Immature natural killer cell (primary cell): ENCODE measurements around the gene USH2A. TPM values are rescaled to one million over a fixed set of nuclear protein-coding genes. Genes with fewer than 3 reads are reported as not detected.

ENCODE experiments used
- DNase-seq, 3 donors: peaks; one replicate each; pipeline ENCODE4 v3.0.0; 2022; ENCODE audit warnings: mixed read lengths in 1 of 3
- H3K27ac Mint-ChIP-seq, 6 donors: one replicate each; pipeline ENCODE4 v1.8.0; 2020; ENCODE audit warnings: mixed read lengths in 6 of 6, mild to moderate bottlenecking in 5 of 6, inconsistent platforms in 4 of 6, moderate library complexity in 3 of 6
- H3K27me3 Mint-ChIP-seq, 3 donors: one replicate each; pipeline ENCODE4 v1.8.0; 2020 to 2021; ENCODE audit warnings: low read depth in 3 of 3, mild to moderate bottlenecking in 3 of 3, mixed read lengths in 3 of 3, moderate library complexity in 3 of 3, inconsistent platforms in 1 of 3
- H3K36me3 Mint-ChIP-seq, 3 donors: one replicate each; pipeline ENCODE4 v1.8.0; 2020; ENCODE audit warnings: mixed read lengths in 3 of 3, inconsistent platforms in 2 of 3, mild to moderate bottlenecking in 2 of 3
- H3K4me1 Mint-ChIP-seq, 2 donors: one replicate each; pipeline ENCODE4 v1.8.0; 2020; ENCODE audit warnings: inconsistent platforms in 2 of 2, mild to moderate bottlenecking in 2 of 2, mixed read lengths in 2 of 2, moderate library complexity in 1 of 2
- H3K4me3 Mint-ChIP-seq, 5 donors: one replicate each; pipeline ENCODE4 v1.8.0; 2020; ENCODE audit warnings: mild to moderate bottlenecking in 5 of 5, mixed read lengths in 5 of 5, inconsistent platforms in 3 of 5, moderate library complexity in 3 of 5
- H3K9me3 Mint-ChIP-seq, 6 donors: one replicate each; pipeline ENCODE4 v1.8.0; 2020; ENCODE audit warnings: mild to moderate bottlenecking in 6 of 6, mixed read lengths in 6 of 6, inconsistent platforms in 4 of 6, moderate library complexity in 3 of 6
- polyA plus RNA-seq, 3 donors: library from polyadenylated mRNA; unstranded; fragments of 300-500 nt; fragmentation: Illumina TruSeq; gene quantifications; one replicate each; pipeline ENCODE4 v1.2.3, GENCODE V29; 2021

USH2A gene
- polyA plus RNA-seq, 3 donors from 2014 or later = not detected

DNA sequence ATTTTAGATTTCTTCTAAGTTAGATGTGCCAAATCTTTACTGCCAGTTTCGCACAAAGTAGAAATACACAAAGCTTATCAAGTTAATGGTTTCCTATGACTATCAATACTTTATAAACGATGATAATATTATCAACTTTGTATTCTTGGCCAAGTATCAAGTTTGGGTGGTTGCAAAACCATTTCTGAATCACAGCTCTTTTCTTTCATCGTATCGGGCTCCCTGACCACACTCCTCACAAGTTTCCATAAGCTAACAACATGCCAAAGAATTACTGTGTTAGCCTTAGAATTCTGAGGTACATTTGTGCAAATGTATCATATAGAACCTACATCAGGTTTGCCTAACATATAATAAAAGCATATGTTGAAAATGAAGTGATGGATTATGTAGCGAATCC, 545.1 kb downstream of the USH2A start:
- Mint-ChIP-seq H3K4me3 (no peak overlapping the region), H3K4me1 (no peaks in the 10 kb centered on the region), H3K9me3 (peaks cover 2 to 37% (median 19%) of the 10 kb centered on the region in 6 donors), H3K27me3 (peaks cover 0 to 1% (median 0%) of the 10 kb centered on the region in 3 donors), H3K36me3 (no peaks in the 10 kb centered on the region), H3K27ac (no peak overlapping the region)
- DNase-seq = no peak

- H3K36me3 Mint-ChIP-seq = no peaks in the 10 kb centered on the region
- peaks cover 2 to 42% (median 18%) of the 10 kb centered on the region in 6 donors for H3K9me3 Mint-ChIP-seq
- H3K27ac Mint-ChIP-seq = no peak overlapping the region
- peaks cover 0 to 4% (median 0%) of the 10 kb centered on the region in 3 donors for H3K27me3 Mint-ChIP-seq
- DNase-seq = no peak
- no peak overlapping the region for H3K4me3 Mint-ChIP-seq
- no peaks in the 10 kb centered on the region for H3K4me1 Mint-ChIP-seq
Observed at GRCh38 chr1:215877452-215877951, 545.7 kb downstream of the USH2A start.

- Mint-ChIP-seq H3K36me3 (no peaks in the 10 kb centered on the region), H3K9me3 (peaks cover 4 to 50% (median 18%) of the 10 kb centered on the region in 6 donors), H3K4me3 (no peak overlapping the region), H3K27ac (no peak overlapping the region), H3K27me3 (peaks cover 0 to 4% (median 0%) of the 10 kb centered on the region in 3 donors), H3K4me1 (no peaks in the 10 kb centered on the region)
- DNase-seq = no peak
Observed at GRCh38 chr1:215875712-215876111, 547.5 kb downstream of the USH2A start.

- H3K4me1 Mint-ChIP-seq = no peaks in the 10 kb centered on the region
- no peak for DNase-seq
- H3K4me3 Mint-ChIP-seq = no peak overlapping the region
- H3K27ac Mint-ChIP-seq = no peak overlapping the region
- H3K36me3 Mint-ChIP-seq = no peaks in the 10 kb centered on the region
- H3K9me3 Mint-ChIP-seq = peaks cover 4 to 47% (median 17%) of the 10 kb centered on the region in 6 donors
- H3K27me3 Mint-ChIP-seq = peaks cover 0 to 4% (median 0%) of the 10 kb centered on the region in 3 donors
Observed at GRCh38 chr1:215875236-215875635, 548.0 kb downstream of the USH2A start.

DNA sequence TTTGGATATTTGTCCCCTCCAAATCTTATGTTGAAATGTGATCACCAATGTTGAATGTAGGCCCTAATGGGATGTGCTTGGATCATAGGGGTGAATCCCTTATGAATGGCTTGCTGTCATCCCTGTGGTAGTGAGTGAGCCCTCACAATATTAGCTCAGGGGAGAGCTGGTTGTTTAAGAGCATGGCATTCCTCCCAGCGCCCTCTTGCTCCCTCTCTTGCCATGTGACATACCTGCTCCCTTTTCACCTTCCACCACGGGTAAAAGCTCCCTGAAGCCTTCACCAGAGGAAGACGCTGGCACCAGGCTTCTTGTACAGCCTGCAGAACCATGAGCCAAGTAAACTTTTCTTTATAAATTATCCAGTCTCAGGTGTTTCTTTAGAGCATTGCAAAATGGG, 550.6 kb downstream of the USH2A start:
- Mint-ChIP-seq H3K9me3 (peaks cover 4 to 36% (median 12%) of the 10 kb centered on the region in 6 donors), H3K27me3 (peaks cover 0 to 2% (median 0%) of the 10 kb centered on the region in 3 donors), H3K36me3 (no peaks in the 10 kb centered on the region), H3K4me3 (no peak overlapping the region), H3K4me1 (no peaks in the 10 kb centered on the region), H3K27ac (no peak overlapping the region)
- no peak for DNase-seq

- Mint-ChIP-seq H3K4me1 (no peaks in the 10 kb centered on the region), H3K36me3 (no peaks in the 10 kb centered on the region), H3K27ac (no peak overlapping the region), H3K4me3 (no peak overlapping the region), H3K9me3 (peaks cover 3 to 54% (median 14%) of the 10 kb centered on the region in 6 donors), H3K27me3 (peaks cover 0 to 2% (median 0%) of the 10 kb centered on the region in 3 donors)
- DNase-seq = no peak
Observed at GRCh38 chr1:215868500-215868899, 554.7 kb downstream of the USH2A start.

GRCh38 chr1:215865060-215865459, 558.2 kb downstream of the USH2A start:
- H3K4me3 Mint-ChIP-seq = no peak overlapping the region
- peaks cover 0 to 5% (median 0%) of the 10 kb centered on the region in 3 donors for H3K36me3 Mint-ChIP-seq
- no peak overlapping the region for H3K27ac Mint-ChIP-seq
- peaks cover 6 to 55% (median 18%) of the 10 kb centered on the region in 6 donors for H3K9me3 Mint-ChIP-seq
- no peaks in the 10 kb centered on the region for H3K27me3 Mint-ChIP-seq
- no peaks in the 10 kb centered on the region for H3K4me1 Mint-ChIP-seq
- DNase-seq = no peak

DNA sequence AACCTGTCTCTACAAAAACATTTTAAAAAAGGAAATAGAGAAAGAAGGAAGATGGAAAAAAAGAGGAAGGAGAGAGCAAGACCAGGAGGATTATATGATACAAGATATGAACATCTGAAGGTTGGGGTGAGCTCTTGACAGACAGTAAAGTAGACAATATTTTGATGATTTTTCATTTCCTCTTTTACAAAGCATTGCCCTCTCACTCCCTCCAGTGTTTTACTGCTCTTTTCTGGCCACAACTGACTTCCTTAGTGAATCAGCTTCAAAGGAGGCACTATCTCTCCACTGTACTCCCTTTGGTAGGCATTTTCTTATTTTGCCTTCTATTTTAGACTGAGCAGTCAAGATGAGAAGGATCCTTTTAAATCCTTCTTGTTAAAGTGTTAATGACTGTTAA, 559.5 kb downstream of the USH2A start:
- Mint-ChIP-seq H3K4me3 (no peak overlapping the region), H3K4me1 (no peaks in the 10 kb centered on the region), H3K27me3 (no peaks in the 10 kb centered on the region), H3K27ac (no peak overlapping the region), H3K9me3 (peaks cover 6 to 62% (median 20%) of the 10 kb centered on the region in 6 donors), H3K36me3 (peaks cover 0 to 5% (median 0%) of the 10 kb centered on the region in 3 donors)
- DNase-seq = no peak

DNA sequence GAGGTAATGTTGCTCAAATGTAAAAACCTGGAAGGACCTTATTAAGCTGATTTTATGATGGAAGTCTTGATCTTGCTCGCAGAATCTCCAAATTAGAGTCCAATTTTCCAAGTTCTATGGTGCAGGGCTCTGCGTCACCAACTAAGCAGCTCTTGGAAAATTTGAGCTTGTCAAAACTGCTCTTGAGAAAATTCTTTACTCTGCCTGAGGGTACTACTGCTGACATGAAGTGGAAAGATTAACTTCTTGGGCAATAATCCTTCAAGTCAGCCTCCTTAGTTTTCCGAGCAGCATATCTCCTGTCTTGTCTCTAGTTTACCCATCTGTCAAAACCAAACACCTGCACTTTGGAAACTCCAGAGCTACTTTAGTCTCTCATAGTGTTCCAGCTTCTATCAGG, 562.4 kb downstream of the USH2A start:
- H3K4me3 Mint-ChIP-seq = no peak overlapping the region
- H3K4me1 Mint-ChIP-seq = no peaks in the 10 kb centered on the region
- peaks cover 0 to 5% (median 3%) of the 10 kb centered on the region in 3 donors for H3K36me3 Mint-ChIP-seq
- peaks cover 13 to 68% (median 25%) of the 10 kb centered on the region in 6 donors for H3K9me3 Mint-ChIP-seq
- no peak overlapping the region for H3K27ac Mint-ChIP-seq
- DNase-seq = no peak
- no peaks in the 10 kb centered on the region for H3K27me3 Mint-ChIP-seq

DNA sequence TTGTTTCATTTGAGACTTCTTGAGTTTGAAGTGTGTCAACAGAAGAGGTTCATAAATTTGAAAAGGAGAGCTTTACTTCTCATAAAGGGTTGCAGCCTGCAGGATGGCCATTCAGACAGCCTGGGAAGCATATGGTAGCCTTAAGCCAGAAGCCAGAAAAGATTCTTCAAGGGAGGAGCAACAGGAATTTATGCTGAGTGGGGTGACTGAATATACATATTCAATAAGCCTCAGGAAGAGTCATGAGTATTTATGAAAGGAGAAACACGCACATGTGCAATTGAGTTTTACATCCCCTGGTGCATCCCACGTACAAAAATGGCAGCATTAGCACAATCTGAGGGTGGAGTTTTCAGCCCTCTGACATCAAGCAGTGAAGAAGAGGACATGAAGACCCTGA, 565.9 kb downstream of the USH2A start:
- DNase-seq = no peak
- no peak overlapping the region for H3K4me3 Mint-ChIP-seq
- H3K36me3 Mint-ChIP-seq = peaks cover 0 to 3% (median 0%) of the 10 kb centered on the region in 3 donors
- peaks cover 0 to 2% (median 0%) of the 10 kb centered on the region in 3 donors for H3K27me3 Mint-ChIP-seq
- H3K27ac Mint-ChIP-seq = no peak overlapping the region
- H3K9me3 Mint-ChIP-seq = peaks cover 20 to 68% (median 31%) of the 10 kb centered on the region in 6 donors
- no peaks in the 10 kb centered on the region for H3K4me1 Mint-ChIP-seq

GRCh38 chr1:215845234-215845891, 577.9 kb downstream of the USH2A start:
- Mint-ChIP-seq H3K36me3 (no peaks in the 10 kb centered on the region), H3K4me1 (no peaks in the 10 kb centered on the region), H3K27me3 (no peaks in the 10 kb centered on the region), H3K27ac (no peak overlapping the region), H3K4me3 (no peak overlapping the region), H3K9me3 (peaks cover 4 to 38% (median 28%) of the 10 kb centered on the region in 6 donors)
- no peak for DNase-seq

DNA sequence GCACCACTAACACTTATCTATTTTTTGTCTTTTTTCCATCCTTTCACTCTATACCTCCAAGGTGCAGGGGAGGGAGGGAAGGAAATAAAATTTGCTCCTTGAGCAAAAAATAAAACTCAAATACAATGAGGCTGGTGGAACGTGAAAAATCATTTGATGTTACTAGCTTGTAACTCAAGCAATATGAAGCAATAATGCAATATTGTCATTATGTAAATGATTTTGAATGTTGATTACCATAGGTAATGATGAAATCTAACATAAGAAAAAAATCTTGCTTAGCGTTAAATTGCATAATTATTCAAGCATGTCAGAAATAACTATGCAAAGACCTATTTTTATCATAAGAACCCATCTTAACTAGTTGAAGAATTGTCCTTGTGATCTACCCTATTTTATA, 578.5 kb downstream of the USH2A start:
- no peak overlapping the region for H3K4me3 Mint-ChIP-seq
- no peaks in the 10 kb centered on the region for H3K27me3 Mint-ChIP-seq
- peaks cover 3 to 36% (median 27%) of the 10 kb centered on the region in 6 donors for H3K9me3 Mint-ChIP-seq
- DNase-seq = no peak
- H3K4me1 Mint-ChIP-seq = no peaks in the 10 kb centered on the region
- no peaks in the 10 kb centered on the region for H3K36me3 Mint-ChIP-seq
- no peak overlapping the region for H3K27ac Mint-ChIP-seq

- DNase-seq = no peak
- Mint-ChIP-seq H3K4me1 (no peaks in the 10 kb centered on the region), H3K4me3 (no peak overlapping the region), H3K36me3 (no peaks in the 10 kb centered on the region), H3K27me3 (no peaks in the 10 kb centered on the region), H3K27ac (no peak overlapping the region), H3K9me3 (peaks cover 3 to 34% (median 26%) of the 10 kb centered on the region in 6 donors)
Observed at GRCh38 chr1:215844266-215844665, 579.0 kb downstream of the USH2A start.

- H3K4me1 Mint-ChIP-seq = no peaks in the 10 kb centered on the region
- H3K4me3 Mint-ChIP-seq = no peak overlapping the region
- H3K9me3 Mint-ChIP-seq = peaks cover 7 to 38% (median 23%) of the 10 kb centered on the region in 6 donors
- no peaks in the 10 kb centered on the region for H3K36me3 Mint-ChIP-seq
- no peaks in the 10 kb centered on the region for H3K27me3 Mint-ChIP-seq
- DNase-seq = no peak
- no peak overlapping the region for H3K27ac Mint-ChIP-seq
Observed at GRCh38 chr1:215842905-215843304, 580.3 kb downstream of the USH2A start.
